HG03025 (cell line): ENCODE results near the gene IQCM.
"Not testable (repeated sequence)": the region's sequence is repeated elsewhere in the genome, so short reads cannot be mapped to it uniquely, and the experiment has no call there.

Source experiments
- ATAC-seq: cut with Tn5 transposase; IDR thresholded peaks from one replicate; pipeline ENCODE4 v1.9.1; 2021; ENCODE audit warnings: mild to moderate bottlenecking, moderate library complexity; ENCODE audit not compliant: unreplicated experiment, low FRiP score

Gene IQCM

DNA sequence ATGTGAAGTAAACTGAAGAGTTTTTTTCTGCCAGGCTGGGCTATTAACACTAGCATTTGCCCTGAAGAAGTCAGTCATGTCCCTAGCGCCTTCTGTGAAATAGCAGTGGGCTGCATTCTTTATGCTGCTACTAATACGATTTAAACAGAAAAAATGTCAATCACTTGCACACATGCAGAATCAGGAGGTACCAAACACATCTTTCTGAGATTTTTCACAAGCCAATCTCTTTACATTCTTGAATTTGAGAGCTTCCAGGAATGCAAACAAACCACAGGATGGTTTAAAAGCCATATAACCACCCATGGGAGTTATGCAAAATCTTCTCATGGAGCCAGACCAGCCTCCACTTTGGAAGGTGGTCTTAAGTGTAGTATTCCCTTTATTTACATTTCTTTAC, 220.1 kb downstream of the IQCM start:
- no peak for ATAC-seq

DNA sequence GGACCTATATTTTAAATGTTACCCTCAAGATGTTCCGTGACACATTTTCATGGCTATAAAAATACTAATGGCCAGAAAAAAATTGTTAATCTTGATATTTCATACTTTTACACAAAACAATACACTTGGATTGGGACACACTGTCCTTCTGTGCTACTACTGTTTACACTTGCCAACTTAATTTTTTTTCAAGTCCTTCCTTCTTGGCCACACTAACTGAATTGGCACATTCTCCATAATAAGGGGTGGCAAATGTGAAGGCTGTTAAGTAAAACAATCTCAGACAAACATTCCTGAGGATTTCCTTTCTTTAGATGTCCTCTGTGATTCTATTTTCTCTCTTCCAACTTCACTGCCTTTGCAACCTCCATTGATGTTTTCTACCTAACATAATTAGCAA, 225.8 kb downstream of the IQCM start:
- no peak for ATAC-seq

DNA sequence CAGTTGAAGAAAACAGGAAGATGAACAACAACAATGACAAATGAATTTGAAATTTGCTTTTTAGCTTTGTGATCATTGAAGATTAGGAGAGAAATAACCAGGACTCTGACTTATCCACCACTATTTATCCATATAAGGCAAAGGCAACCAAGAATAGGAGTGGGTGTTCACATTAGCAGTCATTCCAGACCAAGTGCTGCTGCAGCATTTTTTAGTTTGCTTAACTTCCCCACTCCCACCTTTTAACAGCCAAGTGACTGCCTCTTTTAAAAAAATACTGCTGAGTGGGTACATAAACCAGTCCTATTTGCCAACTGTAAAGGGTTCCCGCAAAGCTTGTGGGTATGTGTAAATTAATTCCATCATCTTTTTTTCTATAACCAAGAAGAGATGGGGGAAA, 230.9 kb downstream of the IQCM start:
- ATAC-seq = no peak

DNA sequence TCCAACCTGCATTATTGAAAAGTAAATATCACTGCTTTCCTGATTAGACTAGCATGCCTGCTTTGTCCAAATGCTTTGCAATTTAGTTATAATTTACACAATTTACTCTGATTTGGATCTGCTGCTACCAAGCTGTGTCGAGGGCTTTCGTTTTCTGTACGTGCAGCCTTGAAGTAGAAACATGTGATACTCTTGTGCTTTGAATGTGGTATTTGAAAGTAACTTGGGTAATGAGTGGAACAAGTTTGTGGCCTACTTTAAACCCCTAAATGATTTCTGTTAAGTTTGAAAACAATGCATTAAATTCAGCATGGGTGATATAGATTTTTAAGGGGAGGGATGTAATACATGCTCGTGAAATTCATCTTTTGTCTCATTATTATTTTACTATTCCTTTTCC, 240.7 kb downstream of the IQCM start:
- ATAC-seq = no peak

DNA sequence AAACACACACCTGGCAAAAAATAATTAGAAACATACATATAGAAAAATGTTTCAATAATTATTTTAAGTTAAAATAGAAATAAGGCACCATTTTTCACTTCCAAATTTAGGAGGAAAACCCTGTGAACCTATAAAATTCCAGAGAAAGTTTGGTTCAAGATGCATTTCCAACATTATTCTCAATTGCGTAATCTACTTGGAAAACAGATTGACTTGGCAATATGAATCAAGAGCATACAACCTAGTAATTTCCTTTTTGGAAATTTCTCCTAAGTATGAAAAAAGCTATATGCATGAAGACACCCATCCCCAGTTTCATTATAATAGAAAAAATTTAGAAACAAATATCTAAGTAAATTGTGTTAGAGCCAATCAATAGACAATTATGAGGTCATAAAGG, 242.9 kb downstream of the IQCM start:
- ATAC-seq = no peak

DNA sequence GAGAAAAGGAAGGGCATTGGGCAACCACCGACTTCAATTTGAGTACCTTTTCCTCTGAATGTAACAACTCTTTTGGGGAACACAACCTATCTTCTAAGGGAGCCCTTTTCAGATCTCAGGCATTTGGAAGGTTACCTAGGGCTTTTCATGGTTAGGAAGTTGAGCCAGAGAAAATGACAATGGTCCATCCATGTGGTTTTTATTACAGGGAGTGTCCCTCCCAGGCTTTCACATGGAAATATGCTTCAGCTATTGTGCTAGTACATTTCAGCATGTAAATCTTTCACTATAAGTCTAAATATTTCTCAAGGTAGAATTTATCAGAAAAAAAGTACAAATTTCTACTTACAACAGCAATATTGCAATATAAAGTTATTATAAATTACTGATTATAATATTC, 259.8 kb downstream of the IQCM start:
- ATAC-seq = no peak

DNA sequence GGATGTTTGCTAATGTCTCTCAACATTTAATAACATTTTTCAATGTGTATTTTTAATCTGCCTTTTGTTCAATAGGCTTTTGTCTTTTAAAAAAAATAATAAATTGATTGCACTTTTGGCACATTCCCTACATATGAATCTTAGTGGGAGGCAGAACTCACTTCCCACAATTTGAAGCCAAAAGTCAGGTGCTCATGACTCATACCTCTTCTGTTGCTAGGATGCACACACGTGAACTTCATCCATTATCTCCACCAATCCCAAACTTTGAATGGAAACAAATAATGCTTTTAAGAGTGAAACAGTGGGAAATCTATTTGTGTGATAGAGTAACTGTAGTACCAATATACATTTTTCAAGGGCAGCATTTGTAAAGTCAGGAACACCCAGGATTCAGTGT, 260.5 kb downstream of the IQCM start:
- no peak for ATAC-seq

DNA sequence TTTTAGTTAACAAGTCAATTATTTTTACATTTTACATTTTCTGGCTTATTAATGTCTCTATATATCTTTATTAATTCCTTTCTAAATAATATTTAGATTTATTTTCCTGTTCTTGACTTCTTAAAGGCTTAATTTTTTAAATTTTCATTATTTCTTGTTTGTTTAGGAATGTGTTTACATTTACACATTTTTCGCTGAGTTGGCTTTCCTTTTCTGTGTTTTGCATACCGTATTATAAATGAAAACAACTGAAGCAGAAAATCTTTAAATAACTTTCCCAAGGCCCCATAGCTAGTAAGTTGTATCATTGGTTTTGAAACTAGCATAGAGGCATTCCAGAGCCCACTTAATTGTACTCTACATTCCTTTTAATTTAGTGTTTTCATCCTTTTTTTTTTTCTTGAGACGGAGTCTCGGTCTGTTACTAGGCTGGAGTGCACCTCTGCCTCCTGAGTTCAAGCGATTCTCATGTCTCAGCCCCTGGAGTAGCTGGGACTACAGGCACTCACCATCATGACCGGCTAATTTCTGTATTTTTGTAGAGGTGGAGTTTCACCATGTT, 261.6 kb downstream of the IQCM start:
- ATAC-seq = no peak

DNA sequence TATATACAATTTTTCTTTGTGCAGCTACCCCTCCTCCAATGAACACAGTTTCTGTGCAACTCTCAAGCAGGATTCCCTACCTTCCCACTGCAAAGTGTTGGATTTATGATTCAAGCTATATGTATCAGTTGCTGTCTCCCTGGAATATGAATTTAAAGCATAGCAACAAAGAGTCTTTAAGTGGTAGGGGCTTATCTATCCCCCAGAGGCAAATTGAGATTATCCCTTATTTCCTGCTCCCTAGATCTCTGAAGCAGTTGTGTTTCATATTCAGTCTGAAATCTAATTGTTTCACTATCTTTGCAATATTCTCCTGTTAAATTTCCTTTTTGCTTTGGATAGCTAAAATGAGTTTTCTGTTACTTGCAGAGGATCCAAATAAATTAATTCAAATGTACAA, 263.0 kb downstream of the IQCM start:
- no peak for ATAC-seq

DNA sequence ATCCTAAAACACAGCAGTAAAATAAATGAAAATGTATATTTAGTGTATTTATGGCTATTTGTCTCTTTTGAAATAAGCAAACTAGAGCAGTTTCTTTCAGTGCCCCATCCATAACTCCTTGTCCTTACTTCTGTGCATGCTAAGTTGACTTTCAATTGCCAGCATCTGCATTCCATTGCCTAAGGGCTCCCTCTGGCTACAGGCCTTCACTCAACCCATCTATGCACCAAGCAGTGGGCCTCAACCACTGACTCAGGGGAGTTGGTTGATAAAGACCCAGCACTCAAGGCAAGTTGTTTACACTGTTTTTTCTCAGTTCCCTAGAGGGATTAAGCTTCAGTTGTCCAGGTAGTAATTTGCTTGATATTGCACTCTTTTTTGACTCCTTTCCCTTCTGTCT, 265.7 kb downstream of the IQCM start:
- ATAC-seq = no peak

DNA sequence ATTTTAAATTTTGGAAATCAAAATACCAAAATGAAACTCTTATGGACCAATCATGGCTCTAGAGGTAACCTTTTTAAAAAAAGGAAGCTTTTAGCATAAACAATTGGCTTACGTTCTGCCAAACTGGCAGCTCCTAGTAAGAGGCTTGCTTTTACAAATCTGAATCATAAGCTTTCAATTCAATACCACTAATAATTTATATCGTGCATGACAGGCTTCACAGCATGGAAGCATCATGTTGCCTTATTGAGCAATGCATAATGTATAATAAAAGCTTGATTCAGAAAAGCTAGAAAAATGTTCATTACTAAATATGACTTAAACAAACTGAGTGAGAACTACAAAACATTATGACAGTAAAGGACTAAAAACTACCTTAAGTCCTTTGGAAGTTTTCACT, 280.9 kb downstream of the IQCM start:
- no peak for ATAC-seq

DNA sequence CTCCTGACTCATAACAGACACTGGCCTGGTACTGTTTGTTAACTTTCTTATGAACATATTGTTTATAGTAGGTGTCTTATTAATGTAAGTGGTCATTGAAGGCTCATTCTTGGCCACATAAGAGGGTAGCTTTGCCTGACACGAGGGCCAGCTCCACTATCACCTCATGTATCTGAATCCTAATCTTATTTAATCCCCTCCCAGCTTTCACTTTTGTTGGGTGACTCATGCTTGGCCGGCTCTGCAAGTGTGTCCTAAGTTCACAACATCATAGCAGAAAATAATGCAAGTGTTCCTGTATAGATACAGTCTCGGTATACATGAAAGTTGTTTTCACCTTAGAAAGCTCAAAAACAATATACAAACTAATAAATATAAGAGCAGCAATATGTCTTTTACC, 283.8 kb downstream of the IQCM start:
- no peak for ATAC-seq

DNA sequence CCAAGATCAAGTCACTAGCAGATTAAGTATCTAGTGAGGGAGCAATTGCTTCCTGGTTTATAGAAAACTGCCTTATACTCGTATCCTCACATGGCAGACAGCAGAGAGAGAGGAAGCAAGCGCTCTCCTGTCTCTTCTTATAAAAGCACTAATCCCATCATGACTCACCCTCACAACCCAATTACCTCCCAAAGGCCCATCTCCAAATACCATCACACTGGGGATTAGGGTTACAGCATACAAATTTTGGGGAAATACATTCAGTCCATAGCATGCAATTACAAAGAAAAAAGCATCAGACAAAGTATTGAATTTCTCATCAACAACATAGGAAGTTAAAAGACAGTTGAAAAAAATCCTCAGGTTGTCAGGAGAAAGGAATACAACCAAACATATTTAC, 292.6 kb downstream of the IQCM start:
- no peak for ATAC-seq

DNA sequence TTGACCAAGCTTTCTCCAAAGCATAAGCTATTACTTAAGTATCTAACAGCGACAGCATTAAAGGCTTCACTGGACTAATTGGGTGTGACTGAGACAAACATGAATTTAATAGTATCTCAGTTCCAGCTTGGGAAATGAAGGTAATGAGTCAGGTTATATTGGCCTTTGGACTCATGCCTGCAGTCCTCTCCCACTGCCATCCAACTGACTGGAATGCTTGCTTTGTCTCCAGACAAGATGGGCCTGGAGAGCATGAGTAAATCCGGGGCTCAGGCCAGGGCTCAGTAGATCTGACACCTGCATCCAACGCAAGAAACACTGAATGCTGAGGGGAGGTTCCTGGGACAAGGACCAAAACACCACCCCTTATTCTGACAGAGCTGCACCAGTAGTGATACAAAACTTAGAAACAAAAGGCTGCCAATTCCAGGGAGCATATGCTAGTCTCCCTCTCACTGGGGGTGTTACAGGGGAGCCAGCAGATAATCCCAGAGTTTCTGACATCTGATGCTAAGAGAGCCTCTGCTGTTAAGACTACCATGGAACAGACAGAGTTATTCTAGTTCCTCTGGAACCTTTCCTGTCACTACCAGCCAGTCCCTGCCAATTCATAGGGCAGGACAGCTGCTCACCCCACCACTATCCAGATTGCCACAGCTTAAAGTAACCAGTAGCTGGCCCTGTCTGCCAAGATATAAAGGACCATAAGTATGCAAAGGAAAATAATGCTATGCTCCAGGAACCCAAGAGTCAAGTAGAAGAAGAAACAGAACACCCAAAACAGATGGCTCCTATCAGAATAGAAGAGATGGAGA, 293.8 kb downstream of the IQCM start:
- no peak for ATAC-seq

DNA sequence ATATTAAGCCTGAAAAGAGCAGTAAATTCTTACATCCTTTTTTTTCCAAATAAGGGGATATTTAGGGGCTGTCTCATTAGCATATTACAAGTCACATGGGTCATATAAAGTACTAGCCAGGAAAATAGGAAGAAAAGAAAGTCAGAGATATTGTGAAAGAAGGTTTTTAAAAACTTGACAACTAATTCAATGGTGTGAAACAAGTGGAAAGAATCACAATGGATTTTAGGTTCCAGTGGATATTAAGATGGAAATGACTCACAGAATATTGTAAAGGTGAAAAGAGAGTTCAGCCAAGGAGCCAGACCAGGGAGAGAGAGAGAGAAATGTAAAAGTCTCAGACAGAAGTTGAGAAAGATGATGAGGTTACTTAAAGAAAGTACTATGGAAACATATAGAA, 297.2 kb downstream of the IQCM start:
- no peak for ATAC-seq

DNA sequence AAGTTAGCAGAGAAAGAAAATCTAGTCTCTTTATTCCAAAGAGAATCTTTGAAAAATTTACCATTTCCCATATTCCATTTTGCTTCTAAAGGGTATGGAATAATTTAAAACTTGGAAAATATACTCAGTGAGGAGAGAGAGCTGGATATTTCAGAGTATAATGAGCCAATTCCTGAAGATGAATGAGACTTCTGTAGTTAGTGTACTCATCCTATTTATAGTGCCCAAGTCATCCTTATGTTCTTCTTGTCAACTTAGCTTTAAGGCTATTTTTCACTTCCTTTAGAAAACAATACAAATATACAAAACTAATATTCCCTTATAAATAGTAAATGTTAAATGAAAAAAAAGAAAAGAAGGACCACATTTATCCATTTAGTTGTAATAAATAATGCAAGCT, 302.6 kb downstream of the IQCM start:
- ATAC-seq = no peak

DNA sequence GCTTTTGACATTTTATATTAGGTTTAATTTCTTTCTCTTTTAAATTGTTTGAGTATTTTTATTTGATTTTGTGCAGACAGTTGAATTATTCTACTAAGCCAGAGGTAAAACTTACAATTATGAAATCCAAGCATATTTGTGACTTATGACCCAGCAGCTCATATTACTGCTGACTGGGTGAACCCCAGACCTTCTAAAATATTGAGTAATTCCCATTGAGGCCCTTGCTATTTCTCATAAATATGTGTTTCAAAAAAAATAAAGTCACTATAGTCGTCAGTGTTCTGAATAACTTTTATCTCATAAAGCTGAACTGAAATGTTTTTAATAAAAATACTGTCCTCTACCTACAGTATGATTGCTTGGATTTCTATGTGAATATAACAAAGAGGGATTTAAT, 303.1 kb downstream of the IQCM start:
- ATAC-seq = no peak

DNA sequence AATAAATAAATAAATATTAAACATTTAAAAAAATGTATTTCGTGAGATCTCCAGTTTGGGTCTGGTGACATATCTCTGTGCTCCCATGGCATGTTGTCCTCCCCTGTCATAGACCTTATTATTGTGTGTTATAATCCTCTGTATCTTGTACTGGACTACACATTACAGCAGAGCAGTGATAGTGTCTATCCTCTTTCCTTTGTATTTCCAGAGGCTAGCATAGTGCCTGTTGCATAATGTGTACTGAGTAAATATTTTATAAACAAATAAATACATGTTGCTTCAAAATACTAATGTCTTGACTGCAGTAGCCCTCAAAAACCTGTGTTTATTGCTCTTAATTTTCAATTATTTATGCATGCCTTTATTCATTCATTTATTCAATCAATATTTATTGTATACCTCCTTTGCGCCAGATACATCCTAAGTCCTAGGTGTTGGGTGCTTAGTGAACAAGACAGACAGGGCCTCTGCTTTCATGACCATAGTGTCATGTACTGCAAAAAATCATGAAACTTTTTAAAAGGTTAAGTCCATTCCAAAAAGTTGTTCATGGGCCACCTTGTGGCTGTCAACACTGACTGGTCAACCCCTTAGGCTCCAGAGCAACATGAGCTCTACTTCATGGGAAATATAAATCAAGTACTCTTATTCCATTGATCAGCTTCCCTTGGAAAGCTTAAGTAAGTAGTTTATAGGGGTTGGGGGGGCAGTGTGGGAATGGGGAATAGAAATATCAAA, 303.9 kb downstream of the IQCM start:
- no peak for ATAC-seq

DNA sequence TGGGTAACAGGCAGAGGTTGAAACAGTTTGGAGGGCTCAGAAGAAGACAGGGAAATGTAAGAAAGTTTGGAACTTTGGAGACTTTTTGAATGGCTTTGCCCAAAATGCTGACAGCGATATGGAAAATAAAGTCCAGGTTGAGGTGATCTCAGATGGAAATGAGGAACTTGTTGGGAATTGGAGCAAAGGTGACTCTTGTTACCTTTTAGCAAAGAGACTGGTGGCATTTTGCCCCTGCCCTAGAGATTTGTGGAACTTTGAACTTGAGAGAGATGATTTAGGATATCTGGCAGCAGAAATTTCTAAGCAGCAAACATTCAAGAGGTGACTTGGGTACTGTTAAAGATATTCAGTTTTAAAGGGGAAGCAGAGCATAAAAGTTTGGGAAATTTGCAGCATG, 308.3 kb downstream of the IQCM start:
- ATAC-seq = not testable (repeated sequence)

DNA sequence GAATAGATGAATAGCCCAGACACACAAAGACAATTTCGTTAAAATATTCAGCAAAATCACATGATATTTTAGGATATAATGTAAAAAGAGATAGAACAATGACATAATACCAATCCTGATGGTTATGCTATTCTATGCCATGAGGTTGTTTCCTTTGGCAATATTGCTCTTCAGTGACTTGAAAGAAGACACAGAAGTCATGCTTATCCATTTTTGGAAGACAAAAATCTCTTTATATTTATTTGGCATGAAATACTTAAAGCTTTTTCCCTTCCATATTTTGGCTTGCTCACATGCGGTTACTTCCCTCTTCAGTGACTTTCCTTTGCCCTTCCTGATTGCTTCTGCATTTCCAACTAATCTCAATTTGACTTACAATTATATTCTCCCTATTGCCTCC, 314.8 kb downstream of the IQCM start:
- ATAC-seq = no peak

DNA sequence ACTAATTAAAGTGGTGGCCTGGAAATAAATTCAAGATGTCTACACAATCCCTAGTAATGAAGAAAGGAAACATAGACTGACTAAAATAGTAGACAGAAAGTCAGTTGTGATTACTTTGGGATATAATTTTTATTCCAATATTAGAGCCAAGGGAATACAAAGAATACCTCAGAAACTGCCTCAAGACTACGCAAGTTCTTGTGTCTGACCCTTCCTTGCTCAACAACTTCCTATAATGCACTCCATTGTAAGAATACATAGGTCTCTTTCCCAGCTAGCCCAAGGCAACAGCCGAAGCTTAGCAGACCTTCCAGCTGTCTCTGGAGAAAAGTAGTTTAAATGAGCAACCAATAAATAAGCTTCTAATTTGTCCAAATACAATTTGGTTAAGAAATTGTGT, 315.9 kb downstream of the IQCM start:
- no peak for ATAC-seq

DNA sequence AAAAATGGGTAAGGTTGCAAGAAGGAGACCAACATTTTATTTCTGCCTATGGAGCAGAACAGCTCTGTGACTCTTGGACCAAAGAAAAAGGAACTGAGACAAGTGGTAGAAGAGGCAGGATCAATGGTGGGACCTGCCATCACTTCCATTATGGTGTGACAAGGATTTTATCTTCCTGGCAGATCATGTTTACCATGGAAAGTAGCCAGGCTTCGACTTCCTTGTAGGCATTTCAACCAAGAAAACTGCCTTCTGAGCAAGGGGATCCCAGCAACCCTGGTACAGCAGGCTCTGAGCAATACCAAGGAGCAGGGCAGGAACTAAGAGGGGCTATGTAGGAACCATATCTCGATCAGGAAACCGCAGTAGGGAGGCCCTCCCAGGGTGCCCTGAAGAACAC, 317.4 kb downstream of the IQCM start:
- no peak for ATAC-seq
